SKM-1 (cell line): ENCODE measurements around the gene STXBP4.

Experiments used
- DNase-seq: peaks from one replicate; lab custom pipeline; 2025; ENCODE audit not compliant: unreplicated experiment; lab: John Stamatoyannopoulos, UW

The STXBP4 gene

GRCh38 chr17:55219934-55220333 is 251.4 kb downstream of the STXBP4 start:
- no peak for DNase-seq
